Endodermal cell (in vitro differentiated cells): ENCODE data around the gene MAPK7. TPM values are rescaled to one million over a fixed set of nuclear protein-coding genes. Genes with fewer than 3 reads are reported as not detected.

ENCODE experiments used
- DNase-seq: peaks from one replicate; pipeline ENCODE4 v3.0.0-alpha.2; 2017
- H3K27ac ChIP-seq: 2 replicates; pipeline ENCODE4 v1.5.1; 2013; ENCODE audit warnings: mild to moderate bottlenecking, low read depth, low read length, moderate library complexity
- H3K27me3 ChIP-seq: 2 replicates; pipeline ENCODE4 v1.6.1; 2013; ENCODE audit warnings: mild to moderate bottlenecking, low read length, moderate library complexity; ENCODE audit not compliant: insufficient read depth, control insufficient read depth, poor library complexity, severe bottlenecking
- H3K36me3 ChIP-seq: 2 replicates; pipeline ENCODE4 v1.7.0; 2013; ENCODE audit warnings: mild to moderate bottlenecking, low read length, moderate library complexity; ENCODE audit not compliant: control insufficient read depth, insufficient read depth
- H3K4me1 ChIP-seq: one replicate; pipeline ENCODE4 v1.7.0; 2013; ENCODE audit warnings: low read length; ENCODE audit not compliant: control insufficient read depth, insufficient read depth
- H3K4me3 ChIP-seq: 2 replicates; pipeline ENCODE4 v1.5.1; 2013; ENCODE audit warnings: mild to moderate bottlenecking, low read length, moderate library complexity
- H3K9ac ChIP-seq: 2 replicates; pipeline ENCODE4 v1.6.1; 2013; ENCODE audit warnings: mild to moderate bottlenecking, low read length, moderate library complexity; ENCODE audit not compliant: poor library complexity, severe bottlenecking; ENCODE audit errors: extremely low read depth
- H3K9me3 ChIP-seq: 2 replicates; pipeline ENCODE4 v1.6.1; 2013; ENCODE audit warnings: mild to moderate bottlenecking, low read length, moderate library complexity; ENCODE audit not compliant: control insufficient read depth
- H3K27ac Mint-ChIP-seq: 2 replicates; pipeline ENCODE4 v1.8.0; 2020; ENCODE audit warnings: mixed read lengths
- H3K27me3 Mint-ChIP-seq: 2 replicates; pipeline ENCODE4 v1.8.0; 2021; ENCODE audit warnings: mild to moderate bottlenecking, mixed read lengths; ENCODE audit not compliant: insufficient read depth
- H3K36me3 Mint-ChIP-seq: 2 replicates; pipeline ENCODE4 v1.8.0; 2020; ENCODE audit warnings: low read depth, mixed read lengths
- H3K4me1 Mint-ChIP-seq: 2 replicates; pipeline ENCODE4 v1.8.0; 2020; ENCODE audit warnings: mixed read lengths
- H3K4me3 Mint-ChIP-seq: 2 replicates; pipeline ENCODE4 v1.8.0; 2020; ENCODE audit warnings: mild to moderate bottlenecking, moderate library complexity, mixed read lengths
- H3K9me3 Mint-ChIP-seq: 2 replicates; pipeline ENCODE4 v1.8.0; 2020; ENCODE audit warnings: mild to moderate bottlenecking, mixed read lengths
- WGBS, 2 experiments: methylation state at CpG; one replicate each; pipeline versions ENCODE4 v1.1.5 to v1.1.7; 2013; ENCODE audit warnings: missing lambda C conversion rate in 2 of 2, mixed read lengths in 1 of 2; ENCODE audit not compliant: insufficient coverage in 1 of 2, insufficient read length in 1 of 2; 5-methylcytosine and 5-hydroxymethylcytosine counted together
- total RNA-seq, 2 donors: library from RNA; stranded (reverse); fragmentation: NEBNext Ultra II Directional in 1 of 2; extraction: Animal tissue kit (Norgen Biotek cat#: 25700) in 1 of 2; gene quantifications; 2 replicates in 1 of 2; 3 replicates in 1 of 2; pipeline ENCODE4 v1.2.1, GENCODE V29; 2021
- TF ChIP-seq, protein P1 (sequence below): fragments of 200-600 bp; sonication (generic); conservative IDR thresholded peaks from 2 replicates; pipeline ENCODE4 v1.5.0; 2021; ENCODE audit warnings: antibody characterized with exemption, mild to moderate bottlenecking

The MAPK7 gene
- total RNA-seq, 2 donors from 2014 or later: 33.3 to 53.4 TPM

DNA sequence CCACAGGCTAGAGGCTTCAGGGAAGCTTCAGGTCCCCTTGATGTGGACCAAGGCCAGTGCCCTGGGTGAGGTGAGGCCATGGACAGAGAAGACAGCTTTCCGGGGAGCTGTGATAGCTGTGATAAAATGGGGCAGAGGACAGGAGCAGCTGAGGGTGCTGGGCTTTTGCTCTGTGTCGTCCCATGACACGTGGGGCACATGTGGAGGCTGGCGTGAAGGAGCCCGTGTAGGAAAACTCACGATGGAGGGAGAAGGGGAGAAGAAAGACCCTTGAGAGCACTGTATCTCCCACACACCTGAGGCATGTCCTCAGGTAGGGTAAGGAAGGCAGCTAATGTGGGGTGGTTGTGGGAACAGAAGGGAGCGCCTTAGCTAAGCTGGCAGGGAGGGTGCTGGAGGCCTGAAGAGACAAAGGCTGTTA lies 37.1 kb upstream of the MAPK7 start:
- no peaks in the 10 kb centered on the region for H3K27me3 ChIP-seq
- Mint-ChIP-seq H3K4me1 (peaks cover 9% of the 10 kb centered on the region), H3K36me3 (peaks cover 9% of the 10 kb centered on the region), H3K4me3 (no peak overlapping the region), H3K27ac (no peak overlapping the region), H3K27me3 (no peaks in the 10 kb centered on the region), H3K9me3 (no peaks in the 10 kb centered on the region)
- H3K9me3 ChIP-seq: no peaks in the 10 kb centered on the region
- H3K27ac ChIP-seq: no peak overlapping the region
- H3K4me3 ChIP-seq: no peak overlapping the region
- TF ChIP-seq, protein P1, sequence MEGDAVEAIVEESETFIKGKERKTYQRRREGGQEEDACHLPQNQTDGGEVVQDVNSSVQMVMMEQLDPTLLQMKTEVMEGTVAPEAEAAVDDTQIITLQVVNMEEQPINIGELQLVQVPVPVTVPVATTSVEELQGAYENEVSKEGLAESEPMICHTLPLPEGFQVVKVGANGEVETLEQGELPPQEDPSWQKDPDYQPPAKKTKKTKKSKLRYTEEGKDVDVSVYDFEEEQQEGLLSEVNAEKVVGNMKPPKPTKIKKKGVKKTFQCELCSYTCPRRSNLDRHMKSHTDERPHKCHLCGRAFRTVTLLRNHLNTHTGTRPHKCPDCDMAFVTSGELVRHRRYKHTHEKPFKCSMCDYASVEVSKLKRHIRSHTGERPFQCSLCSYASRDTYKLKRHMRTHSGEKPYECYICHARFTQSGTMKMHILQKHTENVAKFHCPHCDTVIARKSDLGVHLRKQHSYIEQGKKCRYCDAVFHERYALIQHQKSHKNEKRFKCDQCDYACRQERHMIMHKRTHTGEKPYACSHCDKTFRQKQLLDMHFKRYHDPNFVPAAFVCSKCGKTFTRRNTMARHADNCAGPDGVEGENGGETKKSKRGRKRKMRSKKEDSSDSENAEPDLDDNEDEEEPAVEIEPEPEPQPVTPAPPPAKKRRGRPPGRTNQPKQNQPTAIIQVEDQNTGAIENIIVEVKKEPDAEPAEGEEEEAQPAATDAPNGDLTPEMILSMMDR: no peak
- DNase-seq: peak; percentile 47
- H3K4me1 ChIP-seq: no peaks in the 10 kb centered on the region
- 78 to 81% methylated on average over 6 to 7 of the region's 7 CpGs for WGBS, 2 experiments
- no peaks in the 10 kb centered on the region for H3K36me3 ChIP-seq
- no peak overlapping the region for H3K9ac ChIP-seq

DNA sequence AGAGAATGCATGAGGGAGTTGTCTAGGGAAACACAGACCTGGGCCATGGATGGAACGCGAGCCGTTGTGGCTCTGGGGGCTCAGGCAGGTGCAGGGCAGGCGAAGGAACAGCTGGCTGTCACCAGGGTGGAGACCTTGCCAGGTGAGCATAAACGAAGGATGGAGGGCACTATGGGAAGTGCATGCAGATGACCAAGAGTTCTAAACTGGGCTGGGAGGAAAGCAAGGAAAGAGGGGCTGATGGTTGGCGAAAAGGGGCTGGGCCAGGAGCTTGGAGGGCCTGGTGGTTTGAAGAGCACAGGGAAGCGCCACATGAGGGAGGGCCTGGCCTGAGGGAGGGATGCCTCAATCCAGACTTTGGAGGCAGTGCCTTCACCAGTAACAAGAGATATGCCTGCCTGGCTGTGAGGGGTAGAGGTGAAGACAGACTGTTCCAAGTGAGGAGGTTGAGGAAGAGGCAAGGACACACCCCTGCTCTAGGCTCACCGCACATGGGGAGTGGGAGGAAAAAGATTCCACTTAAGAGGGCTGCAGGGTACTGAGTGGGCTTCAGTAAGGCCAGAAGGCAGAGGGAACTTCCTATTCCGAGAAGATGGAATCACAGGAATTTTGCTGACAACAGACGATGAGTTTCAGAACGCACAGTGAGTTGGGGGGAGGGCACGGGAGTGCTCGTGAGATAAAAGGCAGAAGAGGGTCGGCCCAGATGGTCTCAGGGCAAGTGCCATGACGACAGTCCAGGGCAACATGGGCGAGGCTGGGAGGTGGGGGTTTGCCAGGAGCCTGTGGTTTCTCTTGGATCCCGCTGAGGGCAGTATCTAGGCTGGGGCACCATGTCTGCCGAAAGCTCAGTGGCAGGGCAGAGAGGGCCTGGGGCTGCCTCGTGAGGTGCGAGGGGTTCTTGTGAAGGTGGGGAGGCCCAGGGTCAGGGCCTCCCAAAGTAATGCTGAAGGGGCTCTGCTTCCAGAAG lies 36.4 kb upstream of the MAPK7 start:
- peaks cover 11% of the 10 kb centered on the region for H3K36me3 Mint-ChIP-seq
- no peaks in the 10 kb centered on the region for H3K27me3 ChIP-seq
- no peak overlapping the region for H3K9ac ChIP-seq
- no peaks in the 10 kb centered on the region for H3K36me3 ChIP-seq
- 82 to 89% methylated on average over 15 to 20 of the region's 20 CpGs for WGBS, 2 experiments
- H3K27me3 Mint-ChIP-seq: no peaks in the 10 kb centered on the region
- no peaks in the 10 kb centered on the region for H3K9me3 Mint-ChIP-seq
- TF ChIP-seq, protein P1: no peak
- H3K27ac Mint-ChIP-seq: no peak overlapping the region
- DNase-seq: peak; percentile 67
- H3K4me3 ChIP-seq: no peak overlapping the region
- H3K4me1 ChIP-seq: no peaks in the 10 kb centered on the region
- no peak overlapping the region for H3K4me3 Mint-ChIP-seq
- H3K27ac ChIP-seq: no peak overlapping the region
- H3K9me3 ChIP-seq: no peaks in the 10 kb centered on the region
- H3K4me1 Mint-ChIP-seq: peaks cover 9% of the 10 kb centered on the region

- H3K36me3 Mint-ChIP-seq: peaks cover 11% of the 10 kb centered on the region
- H3K27ac Mint-ChIP-seq: no peak overlapping the region
- TF ChIP-seq, protein P1: no peak
- Histone ChIP-seq H3K36me3 (no peaks in the 10 kb centered on the region), H3K27me3 (no peaks in the 10 kb centered on the region), H3K9ac (no peak overlapping the region), H3K4me1 (no peaks in the 10 kb centered on the region), H3K4me3 (no peak overlapping the region), H3K27ac (no peak overlapping the region), H3K9me3 (no peaks in the 10 kb centered on the region)
- H3K4me3 Mint-ChIP-seq: no peak overlapping the region
- no peaks in the 10 kb centered on the region for H3K9me3 Mint-ChIP-seq
- H3K4me1 Mint-ChIP-seq: peaks cover 6% of the 10 kb centered on the region
- no peaks in the 10 kb centered on the region for H3K27me3 Mint-ChIP-seq
- WGBS, 2 experiments: 95 to 100% methylated on average over 2 to 6 of the region's 7 CpGs
- peak; percentile 55 for DNase-seq
Measured at GRCh38 chr17:19342611-19343255, 35.6 kb upstream of the MAPK7 start.
